Endodermal cell (in vitro differentiated cells): ENCODE measurements around the gene SFMBT2. TPM values are rescaled to one million over a fixed set of nuclear protein-coding genes. Genes with fewer than 3 reads are reported as not detected.
A peak's percentile ranks its signal among the peaks of the same experiment; 100 is the strongest.

Source experiments
- DNase-seq: peaks from one replicate; pipeline ENCODE4 v3.0.0-alpha.2; 2017
- H3K27ac ChIP-seq: 2 replicates; pipeline ENCODE4 v1.5.1; 2013; ENCODE audit warnings: mild to moderate bottlenecking, low read depth, low read length, moderate library complexity
- H3K27me3 ChIP-seq: 2 replicates; pipeline ENCODE4 v1.6.1; 2013; ENCODE audit warnings: mild to moderate bottlenecking, low read length, moderate library complexity; ENCODE audit not compliant: insufficient read depth, control insufficient read depth, poor library complexity, severe bottlenecking
- H3K36me3 ChIP-seq: 2 replicates; pipeline ENCODE4 v1.7.0; 2013; ENCODE audit warnings: mild to moderate bottlenecking, low read length, moderate library complexity; ENCODE audit not compliant: control insufficient read depth, insufficient read depth
- H3K4me1 ChIP-seq: one replicate; pipeline ENCODE4 v1.7.0; 2013; ENCODE audit warnings: low read length; ENCODE audit not compliant: control insufficient read depth, insufficient read depth
- H3K4me3 ChIP-seq: 2 replicates; pipeline ENCODE4 v1.5.1; 2013; ENCODE audit warnings: mild to moderate bottlenecking, low read length, moderate library complexity
- H3K9ac ChIP-seq: 2 replicates; pipeline ENCODE4 v1.6.1; 2013; ENCODE audit warnings: mild to moderate bottlenecking, low read length, moderate library complexity; ENCODE audit not compliant: poor library complexity, severe bottlenecking; ENCODE audit errors: extremely low read depth
- H3K9me3 ChIP-seq: 2 replicates; pipeline ENCODE4 v1.6.1; 2013; ENCODE audit warnings: mild to moderate bottlenecking, low read length, moderate library complexity; ENCODE audit not compliant: control insufficient read depth
- H3K27ac Mint-ChIP-seq: 2 replicates; pipeline ENCODE4 v1.8.0; 2020; ENCODE audit warnings: mixed read lengths
- H3K27me3 Mint-ChIP-seq: 2 replicates; pipeline ENCODE4 v1.8.0; 2021; ENCODE audit warnings: mild to moderate bottlenecking, mixed read lengths; ENCODE audit not compliant: insufficient read depth
- H3K36me3 Mint-ChIP-seq: 2 replicates; pipeline ENCODE4 v1.8.0; 2020; ENCODE audit warnings: low read depth, mixed read lengths
- H3K4me1 Mint-ChIP-seq: 2 replicates; pipeline ENCODE4 v1.8.0; 2020; ENCODE audit warnings: mixed read lengths
- H3K4me3 Mint-ChIP-seq: 2 replicates; pipeline ENCODE4 v1.8.0; 2020; ENCODE audit warnings: mild to moderate bottlenecking, moderate library complexity, mixed read lengths
- H3K9me3 Mint-ChIP-seq: 2 replicates; pipeline ENCODE4 v1.8.0; 2020; ENCODE audit warnings: mild to moderate bottlenecking, mixed read lengths
- WGBS, 2 experiments: methylation state at CpG; one replicate each; pipeline versions ENCODE4 v1.1.5 to v1.1.7; 2013; ENCODE audit warnings: missing lambda C conversion rate in 2 of 2, mixed read lengths in 1 of 2; ENCODE audit not compliant: insufficient coverage in 1 of 2, insufficient read length in 1 of 2; 5-methylcytosine and 5-hydroxymethylcytosine counted together
- total RNA-seq, 2 donors: library from RNA; stranded (reverse); fragmentation: NEBNext Ultra II Directional in 1 of 2; extraction: Animal tissue kit (Norgen Biotek cat#: 25700) in 1 of 2; gene quantifications; 2 replicates in 1 of 2; 3 replicates in 1 of 2; pipeline ENCODE4 v1.2.1, GENCODE V29; 2021
- TF ChIP-seq, protein P1 (sequence below): fragments of 200-600 bp; sonication (generic); conservative IDR thresholded peaks from 2 replicates; pipeline ENCODE4 v1.5.0; 2021; ENCODE audit warnings: antibody characterized with exemption, mild to moderate bottlenecking

Gene SFMBT2
- total RNA-seq, 2 donors from 2014 or later, result 3.9 to 5.3 TPM

DNA sequence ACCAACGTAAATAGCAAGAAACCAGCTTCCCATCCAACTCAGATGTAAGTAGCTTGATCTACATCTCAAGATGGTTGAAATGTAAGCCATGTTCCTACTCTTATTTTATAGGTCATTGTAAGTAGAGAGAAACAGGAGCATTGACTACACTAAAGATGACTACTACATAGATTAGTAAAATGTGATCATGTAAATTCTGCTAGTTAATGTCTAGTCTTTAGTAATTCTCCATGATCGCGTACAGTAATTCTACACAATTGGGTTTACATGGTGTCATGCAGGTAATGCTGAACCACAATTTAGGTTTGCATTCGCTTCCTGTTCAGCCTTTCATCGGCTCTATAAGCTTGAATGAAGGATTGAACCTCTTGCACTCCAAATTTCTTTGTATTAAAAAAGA, 14.9 kb upstream of the SFMBT2 start:
- H3K4me3 ChIP-seq, result no peak overlapping the region
- H3K27me3 ChIP-seq, result peaks cover 6% of the 10 kb centered on the region
- H3K27ac Mint-ChIP-seq, result no peak overlapping the region
- no peak overlapping the region for H3K4me3 Mint-ChIP-seq
- peaks cover 14% of the 10 kb centered on the region for H3K27me3 Mint-ChIP-seq
- no peaks in the 10 kb centered on the region for H3K9me3 Mint-ChIP-seq
- H3K36me3 ChIP-seq, result no peaks in the 10 kb centered on the region
- H3K9me3 ChIP-seq, result no peaks in the 10 kb centered on the region
- 97 to 100% methylated on average over 4 to 5 of the region's 5 CpGs for WGBS, 2 experiments
- H3K4me1 Mint-ChIP-seq, result peaks cover 29% of the 10 kb centered on the region
- H3K36me3 Mint-ChIP-seq, result no peaks in the 10 kb centered on the region
- no peak overlapping the region for H3K9ac ChIP-seq
- peaks cover 8% of the 10 kb centered on the region for H3K4me1 ChIP-seq
- TF ChIP-seq, protein P1, sequence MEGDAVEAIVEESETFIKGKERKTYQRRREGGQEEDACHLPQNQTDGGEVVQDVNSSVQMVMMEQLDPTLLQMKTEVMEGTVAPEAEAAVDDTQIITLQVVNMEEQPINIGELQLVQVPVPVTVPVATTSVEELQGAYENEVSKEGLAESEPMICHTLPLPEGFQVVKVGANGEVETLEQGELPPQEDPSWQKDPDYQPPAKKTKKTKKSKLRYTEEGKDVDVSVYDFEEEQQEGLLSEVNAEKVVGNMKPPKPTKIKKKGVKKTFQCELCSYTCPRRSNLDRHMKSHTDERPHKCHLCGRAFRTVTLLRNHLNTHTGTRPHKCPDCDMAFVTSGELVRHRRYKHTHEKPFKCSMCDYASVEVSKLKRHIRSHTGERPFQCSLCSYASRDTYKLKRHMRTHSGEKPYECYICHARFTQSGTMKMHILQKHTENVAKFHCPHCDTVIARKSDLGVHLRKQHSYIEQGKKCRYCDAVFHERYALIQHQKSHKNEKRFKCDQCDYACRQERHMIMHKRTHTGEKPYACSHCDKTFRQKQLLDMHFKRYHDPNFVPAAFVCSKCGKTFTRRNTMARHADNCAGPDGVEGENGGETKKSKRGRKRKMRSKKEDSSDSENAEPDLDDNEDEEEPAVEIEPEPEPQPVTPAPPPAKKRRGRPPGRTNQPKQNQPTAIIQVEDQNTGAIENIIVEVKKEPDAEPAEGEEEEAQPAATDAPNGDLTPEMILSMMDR, result no peak
- H3K27ac ChIP-seq, result no peak overlapping the region
- DNase-seq, result no peak

DNA sequence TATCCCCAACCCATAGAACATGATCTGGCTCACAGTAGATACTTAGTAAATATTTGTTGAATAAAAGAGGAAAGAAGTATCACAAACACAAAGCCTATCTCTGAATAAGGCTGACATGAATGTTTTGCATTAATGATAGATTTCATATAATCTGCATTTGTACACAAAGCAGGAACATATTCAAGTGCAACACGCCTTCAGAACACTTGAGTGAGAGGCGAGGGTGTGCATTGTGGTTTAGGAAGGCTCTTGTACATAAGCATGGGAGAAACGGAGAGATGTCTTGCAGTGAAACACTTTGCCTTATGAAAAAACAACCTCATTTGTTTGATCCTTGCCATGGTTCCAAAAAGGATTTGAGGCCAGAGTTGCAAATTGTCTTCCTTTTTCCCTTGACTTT, 14.1 kb upstream of the SFMBT2 start:
- H3K4me3 Mint-ChIP-seq, result no peak overlapping the region

DNA sequence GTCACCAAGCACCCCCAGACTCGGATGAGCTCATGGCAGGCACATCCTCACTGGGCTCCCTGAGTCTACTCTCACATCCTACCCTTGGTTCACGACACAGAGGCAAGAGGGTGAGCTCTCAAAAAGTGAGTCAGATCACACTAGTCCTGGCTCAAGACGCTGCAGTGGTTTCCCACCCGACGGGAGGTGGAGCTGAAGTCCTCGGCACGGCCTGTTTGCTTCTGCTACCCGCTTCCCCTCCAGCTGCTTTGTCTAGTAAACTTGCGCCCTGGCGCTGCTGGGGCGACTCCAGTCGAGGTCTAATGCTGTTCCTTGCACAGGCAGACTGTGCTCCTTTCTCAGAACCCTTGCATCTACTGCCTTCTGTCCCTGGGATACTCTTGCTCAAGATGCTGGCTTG, 13.5 kb upstream of the SFMBT2 start:
- Histone ChIP-seq H3K27me3 (peaks cover 16% of the 10 kb centered on the region), H3K9ac (no peak overlapping the region), H3K4me1 (peaks cover 8% of the 10 kb centered on the region), H3K27ac (no peak overlapping the region), H3K36me3 (no peaks in the 10 kb centered on the region), H3K9me3 (no peaks in the 10 kb centered on the region), H3K4me3 (no peak overlapping the region)
- Mint-ChIP-seq H3K4me3 (no peak overlapping the region), H3K9me3 (peaks cover 2% of the 10 kb centered on the region), H3K27ac (no peak overlapping the region), H3K36me3 (no peaks in the 10 kb centered on the region), H3K27me3 (peaks cover 26% of the 10 kb centered on the region), H3K4me1 (peaks cover 29% of the 10 kb centered on the region)
- peak; percentile 64 for DNase-seq
- 71 to 88% methylated on average over 9 to 12 of the region's 12 CpGs for WGBS, 2 experiments
- TF ChIP-seq, protein P1, result no peak

More for the DNA sequence above, 14.1 kb upstream of the SFMBT2 start:
- Histone ChIP-seq H3K4me1 (peaks cover 8% of the 10 kb centered on the region), H3K4me3 (no peak overlapping the region), H3K27ac (no peak overlapping the region), H3K36me3 (no peaks in the 10 kb centered on the region), H3K9ac (no peak overlapping the region), H3K27me3 (peaks cover 12% of the 10 kb centered on the region), H3K9me3 (no peaks in the 10 kb centered on the region)
- DNase-seq, result no peak
- TF ChIP-seq, protein P1, result no peak
- Mint-ChIP-seq H3K9me3 (no peaks in the 10 kb centered on the region), H3K27ac (no peak overlapping the region), H3K36me3 (no peaks in the 10 kb centered on the region), H3K4me1 (peaks cover 29% of the 10 kb centered on the region), H3K27me3 (peaks cover 20% of the 10 kb centered on the region)
- 96 to 100% methylated on average over 3 of the region's 3 CpGs for WGBS, 2 experiments
